Breast epithelium (tissue), 3 donors: ENCODE results near the gene COL9A3.

Experiments
- CTCF ChIP-seq, 3 donors: fragments of 450-650 bp; IDR thresholded peaks; one replicate each; pipeline ENCODE4 v1.5.1; 2016 to 2017; ENCODE audit warnings: antibody characterized with exemption in 3 of 3, mild to moderate bottlenecking in 3 of 3, moderate library complexity in 3 of 3
- POLR2A ChIP-seq: fragments of 450-650 bp; IDR thresholded peaks from one replicate; pipeline ENCODE4 v1.6.1; 2016; ENCODE audit warnings: antibody characterized with exemption, mild to moderate bottlenecking, moderate library complexity

- TF ChIP-seq CTCF (IDR thresholded peaks at IDR 0.05) (no peak), POLR2A (no peak)
Measured at GRCh38 chr20:62822239-62822787, 5.5 kb downstream of the COL9A3 start.
